Ovary (tissue), 3 donors: ENCODE results near the gene ZNF117.
"Not testable (repeated sequence)": the region's sequence is repeated elsewhere in the genome, so short reads cannot be mapped to it uniquely, and the experiment has no call there.

Experiments used
- POLR2A ChIP-seq: fragments of 450-650 bp; IDR thresholded peaks from one replicate; pipeline ENCODE4 v1.6.1; 2017; ENCODE audit warnings: antibody characterized with exemption, mild to moderate bottlenecking, moderate library complexity
- TF ChIP-seq, protein P1 (sequence below), 3 donors: fragments of 450-650 bp in 2 of 3; fragments of 200-600 bp in 1 of 3; IDR thresholded peaks; one replicate each; pipeline versions ENCODE4 v1.5.1 to v1.8.0; 2016 to 2022; ENCODE audit warnings: antibody characterized with exemption in 3 of 3, mild to moderate bottlenecking in 1 of 3
- donor health status: DM: no; HTN: no; CAD: no.

DNA sequence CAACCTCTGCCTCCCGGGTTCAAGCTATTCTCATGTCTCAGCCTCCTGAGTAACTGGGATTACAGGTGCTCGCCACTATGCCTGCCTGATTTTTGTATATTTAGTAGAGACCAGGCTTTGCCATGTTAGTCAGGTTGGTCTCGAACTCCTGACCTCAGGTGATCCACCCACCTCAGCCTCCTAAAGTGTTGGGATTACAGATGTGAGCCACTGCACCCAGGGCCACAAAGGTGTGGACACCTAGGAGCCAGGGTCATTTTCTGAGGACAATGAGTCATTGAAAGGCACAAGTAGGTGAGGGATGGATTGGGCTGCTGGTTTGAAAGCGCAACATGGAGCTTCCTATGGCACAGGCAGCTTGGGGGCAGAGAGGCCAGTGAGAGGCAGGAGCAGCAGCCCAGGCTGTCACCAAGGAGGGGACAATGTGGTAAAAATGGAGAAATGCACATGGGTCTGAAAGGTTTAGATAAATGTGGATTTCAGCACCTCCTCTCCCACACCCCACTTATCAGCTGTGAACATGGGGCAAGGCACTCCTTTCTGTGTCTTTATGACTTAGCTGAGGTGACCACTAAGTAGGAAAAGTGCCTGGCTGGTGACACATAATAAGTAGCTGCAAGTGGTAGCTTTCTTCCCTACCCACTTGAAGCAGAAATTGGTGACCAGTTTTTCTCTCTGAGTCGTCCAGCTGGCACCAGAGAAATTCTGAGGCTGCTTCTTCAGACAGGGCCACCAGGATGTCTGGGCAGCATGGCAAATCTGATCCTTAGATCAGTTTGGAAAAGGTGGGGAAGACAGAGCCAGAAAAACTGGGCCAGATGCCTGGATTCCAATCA, 46.0 kb downstream of the ZNF117 start:
- TF ChIP-seq, protein P1, sequence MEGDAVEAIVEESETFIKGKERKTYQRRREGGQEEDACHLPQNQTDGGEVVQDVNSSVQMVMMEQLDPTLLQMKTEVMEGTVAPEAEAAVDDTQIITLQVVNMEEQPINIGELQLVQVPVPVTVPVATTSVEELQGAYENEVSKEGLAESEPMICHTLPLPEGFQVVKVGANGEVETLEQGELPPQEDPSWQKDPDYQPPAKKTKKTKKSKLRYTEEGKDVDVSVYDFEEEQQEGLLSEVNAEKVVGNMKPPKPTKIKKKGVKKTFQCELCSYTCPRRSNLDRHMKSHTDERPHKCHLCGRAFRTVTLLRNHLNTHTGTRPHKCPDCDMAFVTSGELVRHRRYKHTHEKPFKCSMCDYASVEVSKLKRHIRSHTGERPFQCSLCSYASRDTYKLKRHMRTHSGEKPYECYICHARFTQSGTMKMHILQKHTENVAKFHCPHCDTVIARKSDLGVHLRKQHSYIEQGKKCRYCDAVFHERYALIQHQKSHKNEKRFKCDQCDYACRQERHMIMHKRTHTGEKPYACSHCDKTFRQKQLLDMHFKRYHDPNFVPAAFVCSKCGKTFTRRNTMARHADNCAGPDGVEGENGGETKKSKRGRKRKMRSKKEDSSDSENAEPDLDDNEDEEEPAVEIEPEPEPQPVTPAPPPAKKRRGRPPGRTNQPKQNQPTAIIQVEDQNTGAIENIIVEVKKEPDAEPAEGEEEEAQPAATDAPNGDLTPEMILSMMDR (IDR thresholded peaks at IDR 0.05) = not testable (repeated sequence)
- TF ChIP-seq POLR2A = not testable (repeated sequence)
